ENCODE data around the gene PTPN3. TPM values are rescaled to one million over a fixed set of nuclear protein-coding genes. Genes with fewer than 3 reads are reported as not detected.

Gene PTPN3
- total RNA-seq, 1 donor from 2014 or later: 0.62 TPM

DNA sequence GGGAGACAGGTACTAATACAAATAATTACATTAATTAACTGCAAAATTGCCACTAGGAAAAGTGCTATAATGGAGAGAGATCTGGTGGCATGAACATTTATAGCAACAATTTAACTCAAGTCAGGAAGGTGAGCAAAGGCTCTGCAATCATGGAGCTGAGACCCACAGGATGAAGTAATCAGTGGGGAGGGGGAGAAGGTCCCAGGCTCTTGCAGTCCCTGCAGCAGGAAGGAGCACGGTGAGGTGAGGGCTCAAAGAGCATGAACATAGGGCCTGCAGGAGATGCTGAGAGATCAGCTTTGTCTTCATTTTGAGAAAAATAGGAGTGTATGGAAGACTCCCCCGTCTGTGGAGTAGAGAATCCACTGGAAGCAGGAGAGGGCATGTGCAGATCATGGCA, 6.5 kb downstream of the PTPN3 start:
- H3K4me3 Mint-ChIP-seq (ENCODE audit: unreplicated experiment): no peak overlapping the region

DNA sequence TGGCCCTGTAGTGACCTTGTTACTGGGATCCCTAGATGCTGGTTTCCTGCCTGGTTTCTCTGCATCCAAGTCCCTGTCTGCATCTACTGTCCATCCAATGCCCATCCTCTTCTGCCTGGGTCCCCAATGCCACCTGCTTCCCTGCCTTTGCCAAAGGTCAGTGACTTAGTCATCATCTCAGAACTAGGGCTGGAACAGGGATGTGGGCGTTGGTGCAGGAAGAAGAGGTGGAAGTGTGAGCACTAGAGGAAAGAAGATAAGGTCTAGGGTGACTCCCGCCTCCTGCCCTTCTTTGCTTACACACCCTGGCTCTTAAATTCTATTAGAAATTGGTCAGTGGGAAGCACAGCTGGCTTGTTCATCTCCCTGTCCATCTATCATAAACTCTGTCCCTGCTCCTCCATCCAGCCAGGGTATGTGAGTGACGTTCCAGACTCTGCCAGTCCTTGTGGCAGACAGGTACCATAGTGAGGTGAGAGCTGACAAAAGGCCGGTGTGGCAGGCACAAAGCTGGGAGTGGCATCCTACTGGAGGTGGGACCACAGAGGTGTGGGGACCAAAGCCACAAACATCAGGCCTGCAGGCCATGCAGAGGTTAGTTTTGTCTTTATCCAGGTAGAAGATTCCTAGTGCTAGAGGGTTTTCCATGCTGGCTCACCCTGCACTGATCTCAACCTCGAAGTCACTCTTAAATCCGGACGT, 9.2 kb downstream of the PTPN3 start:
- H3K36me3 Mint-ChIP-seq (ENCODE audit: low read depth, unreplicated experiment): no peaks in the 10 kb centered on the region
- no peak for DNase-seq (ENCODE audit: low spot score)
- H3K9me3 Mint-ChIP-seq (ENCODE audit: unreplicated experiment): no peaks in the 10 kb centered on the region
- H3K27ac Mint-ChIP-seq (ENCODE audit: unreplicated experiment): no peak overlapping the region
- TF ChIP-seq, protein P1, sequence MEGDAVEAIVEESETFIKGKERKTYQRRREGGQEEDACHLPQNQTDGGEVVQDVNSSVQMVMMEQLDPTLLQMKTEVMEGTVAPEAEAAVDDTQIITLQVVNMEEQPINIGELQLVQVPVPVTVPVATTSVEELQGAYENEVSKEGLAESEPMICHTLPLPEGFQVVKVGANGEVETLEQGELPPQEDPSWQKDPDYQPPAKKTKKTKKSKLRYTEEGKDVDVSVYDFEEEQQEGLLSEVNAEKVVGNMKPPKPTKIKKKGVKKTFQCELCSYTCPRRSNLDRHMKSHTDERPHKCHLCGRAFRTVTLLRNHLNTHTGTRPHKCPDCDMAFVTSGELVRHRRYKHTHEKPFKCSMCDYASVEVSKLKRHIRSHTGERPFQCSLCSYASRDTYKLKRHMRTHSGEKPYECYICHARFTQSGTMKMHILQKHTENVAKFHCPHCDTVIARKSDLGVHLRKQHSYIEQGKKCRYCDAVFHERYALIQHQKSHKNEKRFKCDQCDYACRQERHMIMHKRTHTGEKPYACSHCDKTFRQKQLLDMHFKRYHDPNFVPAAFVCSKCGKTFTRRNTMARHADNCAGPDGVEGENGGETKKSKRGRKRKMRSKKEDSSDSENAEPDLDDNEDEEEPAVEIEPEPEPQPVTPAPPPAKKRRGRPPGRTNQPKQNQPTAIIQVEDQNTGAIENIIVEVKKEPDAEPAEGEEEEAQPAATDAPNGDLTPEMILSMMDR (IDR thresholded peaks at IDR 0.05; ENCODE audit: unreplicated experiment): no peak
- peaks cover 7% of the 10 kb centered on the region for H3K27me3 Mint-ChIP-seq (ENCODE audit: unreplicated experiment)
- peaks cover 8% of the 10 kb centered on the region for H3K4me1 Mint-ChIP-seq (ENCODE audit: unreplicated experiment)
- H3K4me3 Mint-ChIP-seq (ENCODE audit: unreplicated experiment): no peak overlapping the region

More for the DNA sequence above, 6.5 kb downstream of the PTPN3 start:
- no peak for DNase-seq (ENCODE audit: low spot score)
- Mint-ChIP-seq H3K36me3 (ENCODE audit: low read depth, unreplicated experiment) (no peaks in the 10 kb centered on the region), H3K27me3 (ENCODE audit: unreplicated experiment) (peaks cover 10% of the 10 kb centered on the region), H3K9me3 (ENCODE audit: unreplicated experiment) (no peaks in the 10 kb centered on the region), H3K27ac (ENCODE audit: unreplicated experiment) (no peak overlapping the region), H3K4me1 (ENCODE audit: unreplicated experiment) (peaks cover 8% of the 10 kb centered on the region)
- TF ChIP-seq, protein P1 (IDR thresholded peaks at IDR 0.05; ENCODE audit: unreplicated experiment): no peak

DNA sequence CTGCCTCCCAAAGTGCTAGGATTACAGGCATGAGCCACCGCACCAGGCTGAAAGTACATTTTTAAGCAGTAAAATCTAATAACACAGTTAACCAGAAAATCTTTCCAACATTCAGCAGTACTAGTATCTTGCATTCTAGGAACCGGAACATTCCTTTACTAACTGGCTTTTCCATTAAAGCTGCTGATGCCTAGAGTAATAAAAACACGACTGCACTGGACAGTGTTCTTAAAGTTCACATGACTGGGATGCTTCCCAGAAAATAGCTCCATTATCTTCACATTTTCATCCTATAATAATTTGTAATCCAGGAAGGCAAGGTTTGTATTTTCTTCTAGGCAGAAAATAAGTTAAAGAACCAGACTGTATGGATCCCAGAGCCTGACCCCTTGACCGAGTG, 9.8 kb downstream of the PTPN3 start:
- H3K27me3 Mint-ChIP-seq (ENCODE audit: unreplicated experiment): peaks cover 10% of the 10 kb centered on the region
- H3K4me3 Mint-ChIP-seq (ENCODE audit: unreplicated experiment): no peak overlapping the region
- no peak for DNase-seq (ENCODE audit: low spot score)
- no peak overlapping the region for H3K27ac Mint-ChIP-seq (ENCODE audit: unreplicated experiment)
- no peaks in the 10 kb centered on the region for H3K36me3 Mint-ChIP-seq (ENCODE audit: low read depth, unreplicated experiment)
- TF ChIP-seq, protein P1 (IDR thresholded peaks at IDR 0.05; ENCODE audit: unreplicated experiment): no peak
- no peaks in the 10 kb centered on the region for H3K9me3 Mint-ChIP-seq (ENCODE audit: unreplicated experiment)
- peaks cover 8% of the 10 kb centered on the region for H3K4me1 Mint-ChIP-seq (ENCODE audit: unreplicated experiment)

DNA sequence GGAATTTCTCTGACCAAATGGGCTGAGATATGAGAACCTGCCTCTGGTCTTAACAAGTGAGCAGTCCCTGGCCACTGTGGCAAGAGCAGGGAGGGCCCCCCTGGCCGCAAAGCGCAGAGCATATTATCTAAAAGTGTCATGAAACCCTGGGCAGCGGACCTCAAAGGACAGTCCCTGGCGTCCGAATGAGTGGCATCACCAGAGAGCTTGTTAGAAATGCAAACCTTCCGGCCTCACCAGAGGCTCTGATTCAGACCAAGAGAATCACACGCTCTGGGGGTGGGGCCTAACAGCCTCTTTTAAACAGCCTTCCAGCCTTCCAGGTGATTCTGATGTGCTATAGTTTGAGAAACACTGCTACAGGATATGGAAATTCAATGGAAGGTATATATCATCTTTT, 10.9 kb downstream of the PTPN3 start:
- Mint-ChIP-seq H3K4me3 (ENCODE audit: unreplicated experiment) (no peak overlapping the region), H3K36me3 (ENCODE audit: low read depth, unreplicated experiment) (no peaks in the 10 kb centered on the region), H3K27me3 (ENCODE audit: unreplicated experiment) (peaks cover 13% of the 10 kb centered on the region), H3K4me1 (ENCODE audit: unreplicated experiment) (peaks cover 8% of the 10 kb centered on the region), H3K27ac (ENCODE audit: unreplicated experiment) (no peak overlapping the region), H3K9me3 (ENCODE audit: unreplicated experiment) (no peaks in the 10 kb centered on the region)
- no peak for DNase-seq (ENCODE audit: low spot score)
- TF ChIP-seq, protein P1 (IDR thresholded peaks at IDR 0.05; ENCODE audit: unreplicated experiment): no peak

DNA sequence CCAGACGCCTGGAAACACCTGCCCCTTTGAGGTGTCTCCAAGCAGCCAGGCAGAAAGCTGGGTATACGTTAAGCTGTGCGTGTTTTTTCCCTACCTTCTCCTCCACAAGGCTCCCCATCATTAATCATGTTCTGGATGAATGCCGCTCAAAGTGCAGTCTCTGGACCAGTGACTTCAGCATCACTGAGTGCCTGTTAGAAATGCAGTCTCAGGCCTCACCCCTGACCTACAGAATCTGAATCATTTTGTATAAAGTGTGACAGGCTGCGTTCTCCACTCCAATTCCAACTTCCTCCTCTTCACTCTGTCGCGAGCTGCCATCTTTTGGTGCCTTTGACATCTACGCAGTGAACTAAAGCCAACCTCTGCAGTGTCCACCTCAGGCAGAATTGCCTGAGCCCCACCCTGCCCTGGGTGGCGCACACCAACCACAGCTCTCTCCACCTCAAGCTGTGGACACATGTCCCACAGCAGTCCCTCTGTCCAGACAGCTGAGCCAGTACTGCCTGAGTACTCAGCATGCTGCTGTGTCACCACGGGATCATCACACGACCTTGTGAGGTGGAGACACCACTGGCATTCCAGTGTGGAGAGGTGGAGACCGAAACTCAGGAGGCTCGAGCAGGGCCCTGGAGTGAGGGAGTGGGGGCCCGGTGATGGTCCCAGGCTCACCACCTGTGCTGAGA, 14.2 kb downstream of the PTPN3 start:
- no peak overlapping the region for H3K4me3 Mint-ChIP-seq (ENCODE audit: unreplicated experiment)
- no peak for DNase-seq (ENCODE audit: low spot score)
- H3K4me1 Mint-ChIP-seq (ENCODE audit: unreplicated experiment): peaks cover 5% of the 10 kb centered on the region
- no peaks in the 10 kb centered on the region for H3K36me3 Mint-ChIP-seq (ENCODE audit: low read depth, unreplicated experiment)
- TF ChIP-seq, protein P1 (IDR thresholded peaks at IDR 0.05; ENCODE audit: unreplicated experiment): no peak
- no peak overlapping the region for H3K27ac Mint-ChIP-seq (ENCODE audit: unreplicated experiment)
- H3K9me3 Mint-ChIP-seq (ENCODE audit: unreplicated experiment): no peaks in the 10 kb centered on the region
- H3K27me3 Mint-ChIP-seq (ENCODE audit: unreplicated experiment): peaks cover 11% of the 10 kb centered on the region

All from endothelial cell (in vitro differentiated cells).